ENCODE measurements around the gene B4GALT5. TPM values are rescaled to one million over a fixed set of nuclear protein-coding genes. Genes with fewer than 3 reads are reported as not detected.

Gene B4GALT5
- total and polyA plus RNA-seq, 8 donors, result 38.4 to 51.0 (median 45.8) TPM

- no peak overlapping the region for H3K27ac ChIP-seq
- intact Hi-C loops (cut with DNase I), result loop anchor here (2.0 to 5.0 kb wide), 2 partner anchors 67 to 68 kb away; no protein-coding TSS in a partner anchor
- peak; percentile 94 to 99 for TF ChIP-seq CTCF (IDR thresholded peaks at IDR 0.05)
- H3K9me3 ChIP-seq, result no peaks in the 10 kb centered on the region
- ATAC-seq, result peak; percentile 82
- peaks cover 9 to 28% of the 10 kb centered on the region in 2 donors for H3K4me1 ChIP-seq
- H3K4me3 ChIP-seq, result no peak overlapping the region
- DNase-seq, result peak; percentile 39 to 92 (median 66)
- H3K27me3 ChIP-seq, result peaks cover 0 to 9% of the 10 kb centered on the region in 2 donors
- no peaks in the 10 kb centered on the region for H3K36me3 ChIP-seq
These were observed 104.7 kb downstream of the B4GALT5 start for GRCh38 chr20:49608752-49609670.

- H3K4me1 ChIP-seq, result peaks cover 9 to 28% of the 10 kb centered on the region in 2 donors
- no peak for ATAC-seq
- peaks cover 0 to 9% of the 10 kb centered on the region in 2 donors for H3K27me3 ChIP-seq
- no peaks in the 10 kb centered on the region for H3K9me3 ChIP-seq
- DNase-seq, result no peak
- H3K36me3 ChIP-seq, result no peaks in the 10 kb centered on the region
- H3K27ac ChIP-seq, result no peak overlapping the region
- no peak overlapping the region for H3K4me3 ChIP-seq
- intact Hi-C loops (cut with DNase I), result loop anchor here in 1 of 2 donors (5.0 kb wide), 1 partner anchor 65 kb away; no protein-coding TSS in a partner anchor
- no peak for TF ChIP-seq CTCF (IDR thresholded peaks at IDR 0.05)
These were observed 106.1 kb downstream of the B4GALT5 start for GRCh38 chr20:49607568-49607967.

GRCh38 chr20:49603209-49603627 lies 110.5 kb downstream of the B4GALT5 start:
- no peaks in the 10 kb centered on the region for H3K36me3 ChIP-seq
- H3K9me3 ChIP-seq, result peaks cover 0 to under 1% of the 10 kb centered on the region in 2 donors
- ATAC-seq, result peak; percentile 24
- no peak overlapping the region for H3K27ac ChIP-seq
- peaks cover 0 to 3% of the 10 kb centered on the region in 2 donors for H3K27me3 ChIP-seq
- no peak for DNase-seq
- H3K4me1 ChIP-seq, result peaks cover 0 to 5% of the 10 kb centered on the region in 2 donors
- intact Hi-C loops (cut with DNase I), result no loop called here
- TF ChIP-seq CTCF (IDR thresholded peaks at IDR 0.05), result no peak
- H3K4me3 ChIP-seq, result no peak overlapping the region

- no peak overlapping the region for H3K4me3 ChIP-seq
- TF ChIP-seq CTCF (IDR thresholded peaks at IDR 0.05), result no peak
- DNase-seq (no peak), ATAC-seq (no peak)
- intact Hi-C loops (cut with DNase I), result no loop called here
- no peaks in the 10 kb centered on the region for H3K27me3 ChIP-seq
- no peaks in the 10 kb centered on the region for H3K36me3 ChIP-seq
- peaks cover 0 to 5% of the 10 kb centered on the region in 2 donors for H3K4me1 ChIP-seq
- no peak overlapping the region for H3K27ac ChIP-seq
- H3K9me3 ChIP-seq, result peaks cover 0 to 3% of the 10 kb centered on the region in 2 donors
These were observed 111.1 kb downstream of the B4GALT5 start for GRCh38 chr20:49602345-49603208.
